ENCODE measurements around the gene OPN3. TPM values are rescaled to one million over a fixed set of nuclear protein-coding genes. Genes with fewer than 3 reads are reported as not detected.

The OPN3 gene
- total RNA-seq, 1 donor: 5.1 TPM

DNA sequence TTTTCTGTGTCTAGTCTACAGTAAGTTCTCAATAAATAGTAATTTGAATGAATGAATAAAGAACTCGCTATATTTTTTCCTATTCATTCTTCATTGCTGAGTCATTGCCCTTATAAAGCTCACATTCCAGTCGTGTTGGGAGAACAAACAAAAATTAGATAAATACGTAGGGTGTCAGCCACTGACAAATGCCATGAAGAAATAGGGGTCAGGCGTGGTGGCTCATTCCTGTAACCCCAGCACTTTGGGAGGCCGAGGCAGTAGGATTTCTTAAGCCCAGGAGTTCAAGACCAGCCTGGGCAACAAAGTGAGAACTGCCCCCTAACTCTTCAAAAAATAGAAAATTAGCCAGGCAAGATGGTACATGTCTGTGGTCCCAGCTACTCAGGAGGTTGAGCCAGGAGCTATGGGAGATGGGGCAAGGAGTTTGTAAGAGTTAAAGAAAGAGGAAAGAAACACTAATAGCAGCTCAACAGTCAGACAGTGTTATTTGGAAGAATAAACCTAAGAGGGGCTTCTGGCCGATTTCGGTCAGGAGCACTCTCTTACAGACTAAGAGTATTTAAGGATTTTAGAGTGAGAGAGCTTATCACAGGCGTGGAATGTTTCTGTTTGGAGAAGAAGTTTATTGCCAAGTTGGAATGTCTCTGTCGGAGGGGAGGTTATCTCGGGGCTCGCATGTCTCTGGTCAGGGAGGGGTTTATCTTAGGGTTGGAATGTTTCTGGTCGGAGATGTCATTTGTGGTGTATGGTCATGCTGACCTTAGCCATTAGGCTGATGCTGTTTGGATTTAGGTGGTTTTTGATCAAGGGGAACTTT lies 1.8 kb upstream of the OPN3 start:
- TF ChIP-seq, protein P1, sequence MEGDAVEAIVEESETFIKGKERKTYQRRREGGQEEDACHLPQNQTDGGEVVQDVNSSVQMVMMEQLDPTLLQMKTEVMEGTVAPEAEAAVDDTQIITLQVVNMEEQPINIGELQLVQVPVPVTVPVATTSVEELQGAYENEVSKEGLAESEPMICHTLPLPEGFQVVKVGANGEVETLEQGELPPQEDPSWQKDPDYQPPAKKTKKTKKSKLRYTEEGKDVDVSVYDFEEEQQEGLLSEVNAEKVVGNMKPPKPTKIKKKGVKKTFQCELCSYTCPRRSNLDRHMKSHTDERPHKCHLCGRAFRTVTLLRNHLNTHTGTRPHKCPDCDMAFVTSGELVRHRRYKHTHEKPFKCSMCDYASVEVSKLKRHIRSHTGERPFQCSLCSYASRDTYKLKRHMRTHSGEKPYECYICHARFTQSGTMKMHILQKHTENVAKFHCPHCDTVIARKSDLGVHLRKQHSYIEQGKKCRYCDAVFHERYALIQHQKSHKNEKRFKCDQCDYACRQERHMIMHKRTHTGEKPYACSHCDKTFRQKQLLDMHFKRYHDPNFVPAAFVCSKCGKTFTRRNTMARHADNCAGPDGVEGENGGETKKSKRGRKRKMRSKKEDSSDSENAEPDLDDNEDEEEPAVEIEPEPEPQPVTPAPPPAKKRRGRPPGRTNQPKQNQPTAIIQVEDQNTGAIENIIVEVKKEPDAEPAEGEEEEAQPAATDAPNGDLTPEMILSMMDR (IDR thresholded peaks at IDR 0.05; ENCODE audit: extremely low read depth, low read depth, low read length): no peak
- no peak overlapping the region for H3K27ac ChIP-seq (ENCODE audit: low read depth, low read length)

DNA sequence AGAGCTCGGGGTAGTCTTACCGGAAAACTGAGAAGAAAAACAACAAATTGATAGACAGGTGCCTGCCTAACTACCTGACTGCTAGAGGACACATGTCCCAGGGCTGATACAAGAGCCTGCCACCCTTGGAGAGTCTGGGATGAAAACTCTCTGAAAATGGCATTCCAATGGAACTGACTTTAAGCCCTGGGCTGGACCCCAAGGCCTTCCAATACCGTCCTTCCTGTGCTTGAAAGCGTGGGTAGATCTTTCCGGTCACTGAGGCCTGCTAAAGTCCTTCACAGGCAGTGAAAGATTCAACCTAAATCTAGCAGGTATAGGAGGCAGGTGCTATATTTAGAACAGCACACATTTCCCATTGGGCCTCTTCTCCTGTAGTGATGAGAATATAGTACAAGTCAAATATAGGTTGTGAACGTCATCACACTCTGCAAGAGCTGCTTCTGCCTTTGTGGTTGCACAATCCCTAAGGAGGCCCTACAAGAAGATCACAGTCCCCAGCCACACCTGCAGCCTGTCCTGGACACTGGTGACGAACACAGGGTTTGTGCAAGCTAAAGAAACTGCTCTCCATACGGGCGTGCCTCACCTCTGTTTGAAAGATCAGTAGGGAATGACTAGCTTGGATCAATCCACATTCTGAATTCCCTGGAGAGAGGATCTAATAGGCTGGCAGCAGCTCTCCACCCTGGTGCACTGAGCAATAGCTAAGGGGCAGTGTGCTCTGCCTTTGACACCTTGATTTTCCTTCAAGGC lies 876 bp upstream of the OPN3 start:
- TF ChIP-seq, protein P1 (IDR thresholded peaks at IDR 0.05; ENCODE audit: extremely low read depth, low read depth, low read length): no peak
- DNase-seq (ENCODE audit: insufficient read length, low spot score, missing footprints): peak; percentile 31
- Histone ChIP-seq H3K27ac (ENCODE audit: low read depth, low read length) (peak overlapping the region; percentile 15), H3K9me3 (ENCODE audit: low read depth, low read length) (no peaks in the 10 kb centered on the region), H3K4me2 (ENCODE audit: insufficient read depth, low read length) (peak overlapping the region; percentile 82), H3K79me2 (ENCODE audit: insufficient read depth, low read length) (peaks cover 14% of the 10 kb centered on the region), H4K20me1 (ENCODE audit: insufficient read depth, low read length) (no peaks in the 10 kb centered on the region), H3K4me1 (ENCODE audit: insufficient read depth, low read length) (peaks cover 11% of the 10 kb centered on the region), H3K36me3 (ENCODE audit: insufficient read depth, low read length) (no peaks in the 10 kb centered on the region), H3K27me3 (ENCODE audit: insufficient read depth, low read length) (no peaks in the 10 kb centered on the region), H3K4me3 (ENCODE audit: insufficient read depth, low read length) (peak overlapping the region; percentile 79), H2AFZ (ENCODE audit: low read length) (peak overlapping the region; percentile 88)

More for the DNA sequence above, 1.8 kb upstream of the OPN3 start:
- Histone ChIP-seq H3K4me3 (ENCODE audit: insufficient read depth, low read length) (no peak overlapping the region), H3K79me2 (ENCODE audit: insufficient read depth, low read length) (peaks cover 12% of the 10 kb centered on the region), H3K9me3 (ENCODE audit: low read depth, low read length) (no peaks in the 10 kb centered on the region), H4K20me1 (ENCODE audit: insufficient read depth, low read length) (no peaks in the 10 kb centered on the region), H2AFZ (ENCODE audit: low read length) (no peak overlapping the region), H3K4me2 (ENCODE audit: insufficient read depth, low read length) (no peak overlapping the region), H3K4me1 (ENCODE audit: insufficient read depth, low read length) (peaks cover 9% of the 10 kb centered on the region), H3K27me3 (ENCODE audit: insufficient read depth, low read length) (no peaks in the 10 kb centered on the region), H3K36me3 (ENCODE audit: insufficient read depth, low read length) (no peaks in the 10 kb centered on the region)
- peak; percentile 90 for DNase-seq (ENCODE audit: insufficient read length, low spot score, missing footprints)

DNA sequence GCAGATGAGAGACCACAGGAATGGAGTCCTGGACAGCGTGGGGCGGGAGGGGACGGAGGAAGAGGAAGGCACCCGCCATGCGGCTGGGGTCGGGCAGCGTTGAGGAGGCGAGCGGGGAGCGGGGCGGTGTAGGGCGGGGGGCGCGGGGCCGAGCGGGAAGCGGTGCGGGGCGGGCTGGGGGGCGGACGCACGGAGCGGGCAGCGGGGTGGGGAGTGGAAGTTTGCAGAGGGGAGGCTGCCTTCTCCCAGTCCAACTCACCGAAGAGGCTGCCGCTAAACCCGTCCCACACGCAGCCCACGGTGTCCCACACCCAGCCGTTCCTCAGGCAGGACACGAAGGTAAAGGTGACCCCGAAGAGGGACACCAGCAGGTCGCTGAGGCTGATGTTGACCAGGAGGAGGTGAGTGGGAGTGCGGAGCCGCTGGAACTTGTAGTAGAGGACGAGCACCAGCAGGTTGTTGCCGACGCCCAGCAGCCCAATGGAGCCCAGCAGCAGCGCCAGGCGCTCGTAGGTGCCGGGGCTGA lies 483 bp downstream of the OPN3 start:
- TF ChIP-seq, protein P1 (IDR thresholded peaks at IDR 0.05; ENCODE audit: extremely low read depth, low read depth, low read length): no peak
- peaks cover 7% of the 10 kb centered on the region for H3K36me3 ChIP-seq (ENCODE audit: insufficient read depth, low read length)
- peaks cover 14% of the 10 kb centered on the region for H3K79me2 ChIP-seq (ENCODE audit: insufficient read depth, low read length)
- peak; percentile 73 for DNase-seq (ENCODE audit: insufficient read length, low spot score, missing footprints)
- peak overlapping the region; percentile 84 for H2AFZ ChIP-seq (ENCODE audit: low read length)
- peak overlapping the region; percentile 79 for H3K4me2 ChIP-seq (ENCODE audit: insufficient read depth, low read length)
- H3K4me3 ChIP-seq (ENCODE audit: insufficient read depth, low read length): peak overlapping the region; percentile 79
- peaks cover 11% of the 10 kb centered on the region for H3K4me1 ChIP-seq (ENCODE audit: insufficient read depth, low read length)
- no peaks in the 10 kb centered on the region for H3K27me3 ChIP-seq (ENCODE audit: insufficient read depth, low read length)
- H4K20me1 ChIP-seq (ENCODE audit: insufficient read depth, low read length): no peaks in the 10 kb centered on the region
- H3K27ac ChIP-seq (ENCODE audit: low read depth, low read length): peak overlapping the region; percentile 44
- no peaks in the 10 kb centered on the region for H3K9me3 ChIP-seq (ENCODE audit: low read depth, low read length)

All from osteoblast (primary cell).